WTC11 (cell line): ENCODE results near the gene TEX51. TPM values are rescaled to one million over a fixed set of nuclear protein-coding genes. Genes with fewer than 3 reads are reported as not detected.

Experiments used
- ATAC-seq: fragments of 200-7000 bp; cut with Tn5 transposase; 2 replicates; pipeline ENCODE4 v1.10.0; 2021; ENCODE audit warnings: mild to moderate bottlenecking, moderate library complexity
- CTCF ChIA-PET: fragments of 300-600 bp; sonication (Branson Sonifier 250); formaldehyde crosslinking; loops from one replicate; lab custom pipeline; 2021; ENCODE audit warnings: antibody characterized with exemption; lab: Charles Lee
- POLR2A ChIA-PET: fragments of 350-600 bp; sonication (Branson Sonifier 250); formaldehyde crosslinking; loops from one replicate; lab custom pipeline; 2021; ENCODE audit warnings: antibody characterized with exemption; lab: Charles Lee
- DNase-seq: peaks from one replicate; pipeline ENCODE4 v3.0.0; 2021; ENCODE audit warnings: low spot score
- H3K27ac Mint-ChIP-seq: 2 replicates; pipeline ENCODE4 v1.8.0; 2021; ENCODE audit warnings: mixed read lengths
- H3K27me3 Mint-ChIP-seq: 2 replicates; pipeline ENCODE4 v1.8.0; 2021; ENCODE audit warnings: low read depth, mild to moderate bottlenecking, moderate library complexity, mixed read lengths
- H3K36me3 Mint-ChIP-seq: 2 replicates; pipeline ENCODE4 v1.8.0; 2021; ENCODE audit warnings: mixed read lengths
- H3K4me1 Mint-ChIP-seq: 2 replicates; pipeline ENCODE4 v1.8.0; 2022; ENCODE audit warnings: mixed read lengths
- H3K4me3 Mint-ChIP-seq: 2 replicates; pipeline ENCODE4 v1.8.0; 2021; ENCODE audit warnings: mild to moderate bottlenecking, moderate library complexity, mixed read lengths
- H3K9me3 Mint-ChIP-seq: 2 replicates; pipeline ENCODE4 v1.8.0; 2021; ENCODE audit warnings: mixed read lengths
- EMX1 ChIP-seq: fragments of 250-450 bp; sonication (Bioruptor Pico); IDR thresholded peaks from 2 replicates; pipeline ENCODE4 v1.8.0; 2021; ENCODE audit warnings: mild to moderate bottlenecking
- FOXJ3 ChIP-seq: sonication (generic); formaldehyde crosslinking; IDR thresholded peaks from 2 replicates; pipeline ENCODE4 v1.9.0; 2021; ENCODE audit warnings: missing genetic modification reagents, mild to moderate bottlenecking, borderline replicate concordance
- FOXP1 ChIP-seq: sonication (generic); formaldehyde crosslinking; IDR thresholded peaks from 2 replicates; pipeline ENCODE4 v1.8.0; 2022; ENCODE audit warnings: missing genetic modification reagents, mild to moderate bottlenecking, moderate library complexity, borderline replicate concordance
- GTF2I ChIP-seq: fragments of 250-450 bp; sonication (Bioruptor Pico); conservative IDR thresholded peaks from 2 replicates; pipeline ENCODE4 v1.4.0; 2021; ENCODE audit warnings: mild to moderate bottlenecking
- JAZF1 ChIP-seq: fragments of 250-450 bp; sonication (Bioruptor Pico); IDR thresholded peaks from 2 replicates; pipeline ENCODE4 v1.9.0; 2021; ENCODE audit warnings: moderate library complexity, mild to moderate bottlenecking, inconsistent platforms
- SP1 ChIP-seq: sonication (generic); formaldehyde crosslinking; conservative IDR thresholded peaks from 2 replicates; pipeline ENCODE4 v1.8.1; 2022; ENCODE audit warnings: missing genetic modification reagents
- TCF7 ChIP-seq: sonication (generic); formaldehyde crosslinking; IDR thresholded peaks from 2 replicates; pipeline ENCODE4 v1.8.0; 2022; ENCODE audit warnings: mild to moderate bottlenecking, low read depth, missing genetic modification reagents, moderate library complexity
- TEAD4 ChIP-seq: sonication (generic); formaldehyde crosslinking; IDR thresholded peaks from 2 replicates; pipeline ENCODE4 v1.8.0; 2022; ENCODE audit warnings: mild to moderate bottlenecking, missing genetic modification reagents
- TP53 ChIP-seq: sonication (generic); formaldehyde crosslinking; IDR thresholded peaks from 2 replicates; pipeline ENCODE4 v1.8.1; 2023; ENCODE audit warnings: mild to moderate bottlenecking, missing genetic modification reagents
- ZNF219 ChIP-seq: sonication (generic); formaldehyde crosslinking; IDR thresholded peaks from 2 replicates; pipeline ENCODE4 v1.8.0; 2023; ENCODE audit warnings: missing genetic modification reagents, mild to moderate bottlenecking, borderline replicate concordance
- ZNF263 ChIP-seq: sonication (generic); formaldehyde crosslinking; IDR thresholded peaks from 2 replicates; pipeline ENCODE4 v1.8.1; 2022; ENCODE audit warnings: low read depth, mild to moderate bottlenecking, moderate library complexity, missing genetic modification reagents
- ZNF416 ChIP-seq: fragments of 250-450 bp; sonication (Bioruptor Pico); IDR thresholded peaks from 2 replicates; pipeline ENCODE4 v1.9.0; 2021; ENCODE audit warnings: mild to moderate bottlenecking, inconsistent platforms
- ZNF423 ChIP-seq: fragments of 250-450 bp; sonication (Bioruptor Pico); IDR thresholded peaks from 2 replicates; pipeline ENCODE4 v2.1.2; 2022; ENCODE audit warnings: mild to moderate bottlenecking, moderate library complexity
- total RNA-seq: library from RNA; stranded (reverse); gene quantifications from 3 replicates; pipeline ENCODE4 v1.2.3, GENCODE V29; 2021
- TF ChIP-seq, protein P1 (sequence below): sonication (generic); formaldehyde crosslinking; IDR thresholded peaks from 2 replicates; pipeline ENCODE4 v1.8.1; 2022; ENCODE audit warnings: missing genetic modification reagents, borderline replicate concordance
- TF ChIP-seq, protein P2 (sequence below): fragments of 250-450 bp; sonication (Bioruptor Pico); IDR thresholded peaks from 2 replicates; pipeline ENCODE4 v1.9.0; 2021; ENCODE audit warnings: moderate library complexity, mild to moderate bottlenecking, inconsistent platforms, borderline replicate concordance
- TF ChIP-seq, protein P3 (sequence below): sonication (generic); formaldehyde crosslinking; conservative IDR thresholded peaks from 2 replicates; pipeline ENCODE4 v1.8.1; 2022; ENCODE audit warnings: mild to moderate bottlenecking, missing genetic modification reagents
- TF ChIP-seq, protein P4 (sequence below): fragments of 200-600 bp; IDR thresholded peaks from 2 replicates; pipeline ENCODE4 v1.8.0; 2022; ENCODE audit warnings: antibody characterized with exemption
- TF ChIP-seq, protein P5 (sequence below): sonication (generic); formaldehyde crosslinking; IDR thresholded peaks from 2 replicates; pipeline ENCODE4 v1.8.0; 2022; ENCODE audit warnings: mild to moderate bottlenecking, missing genetic modification reagents
- TF ChIP-seq, protein P6 (sequence below): sonication (generic); formaldehyde crosslinking; IDR thresholded peaks from 2 replicates; pipeline ENCODE4 v1.8.0; 2022; ENCODE audit warnings: mild to moderate bottlenecking, missing genetic modification reagents

TEX51 gene
- total RNA-seq, 1 experiment from 2014 or later: not detected

DNA sequence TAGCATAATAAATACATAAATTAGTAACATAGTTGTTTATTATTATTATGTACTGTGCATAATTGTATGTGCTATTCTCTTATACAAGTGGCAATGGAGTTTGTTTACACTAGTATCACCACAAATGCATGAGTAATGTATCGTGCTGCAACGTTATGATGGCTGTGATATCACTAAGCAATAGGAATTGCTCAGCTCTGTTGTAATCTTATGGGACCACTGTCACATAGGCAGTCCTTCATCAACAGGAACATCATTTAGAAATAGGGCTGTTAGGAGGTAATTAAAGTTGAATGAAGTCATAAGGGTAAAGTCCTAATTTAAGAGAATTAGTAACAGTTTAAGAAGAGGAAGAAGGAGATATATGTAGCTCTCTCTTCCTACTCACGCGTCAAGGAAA lies 33.8 kb downstream of the TEX51 start:
- TF ChIP-seq SP1 (CRISPR knock-in tag) (no peak), TCF7 (CRISPR knock-in tag) (no peak), TEAD4 (CRISPR knock-in tag) (no peak), ZNF423 (CRISPR knock-in tag) (no peak), FOXP1 (CRISPR knock-in tag) (no peak), ZNF219 (no peak)
- TF ChIP-seq, protein P1, sequence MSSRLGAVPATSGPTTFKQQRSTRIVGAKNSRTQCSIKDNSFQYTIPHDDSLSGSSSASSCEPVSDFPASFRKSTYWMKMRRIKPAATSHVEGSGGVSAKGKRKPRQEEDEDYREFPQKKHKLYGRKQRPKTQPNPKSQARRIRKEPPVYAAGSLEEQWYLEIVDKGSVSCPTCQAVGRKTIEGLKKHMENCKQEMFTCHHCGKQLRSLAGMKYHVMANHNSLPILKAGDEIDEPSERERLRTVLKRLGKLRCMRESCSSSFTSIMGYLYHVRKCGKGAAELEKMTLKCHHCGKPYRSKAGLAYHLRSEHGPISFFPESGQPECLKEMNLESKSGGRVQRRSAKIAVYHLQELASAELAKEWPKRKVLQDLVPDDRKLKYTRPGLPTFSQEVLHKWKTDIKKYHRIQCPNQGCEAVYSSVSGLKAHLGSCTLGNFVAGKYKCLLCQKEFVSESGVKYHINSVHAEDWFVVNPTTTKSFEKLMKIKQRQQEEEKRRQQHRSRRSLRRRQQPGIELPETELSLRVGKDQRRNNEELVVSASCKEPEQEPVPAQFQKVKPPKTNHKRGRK (CRISPR knock-in tag): no peak
- TF ChIP-seq, protein P2, sequence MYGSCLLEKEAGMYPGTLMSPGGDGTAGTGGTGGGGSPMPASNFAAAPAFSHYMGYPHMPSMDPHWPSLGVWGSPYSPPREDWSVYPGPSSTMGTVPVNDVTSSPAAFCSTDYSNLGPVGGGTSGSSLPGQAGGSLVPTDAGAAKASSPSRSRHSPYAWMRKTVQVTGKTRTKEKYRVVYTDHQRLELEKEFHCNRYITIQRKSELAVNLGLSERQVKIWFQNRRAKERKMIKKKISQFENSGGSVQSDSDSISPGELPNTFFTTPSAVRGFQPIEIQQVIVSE (CRISPR knock-in tag): no peak
- TF ChIP-seq, all 79 proteins: peak for 0
- Mint-ChIP-seq H3K36me3 (no peaks in the 10 kb centered on the region), H3K4me3 (no peak overlapping the region), H3K9me3 (peaks cover 2% of the 10 kb centered on the region; the same call in 1 of the 2 replicates), H3K4me1 (peaks cover 6% of the 10 kb centered on the region), H3K27ac (no peak overlapping the region), H3K27me3 (peaks cover 47% of the 10 kb centered on the region)
- CTCF ChIA-PET: interaction anchor here (1.9 to 2.2 kb wide), 2 partner anchors 39 to 46 kb away, joined by 7 to 11 read pairs; no protein-coding TSS in a partner anchor
- POLR2A ChIA-PET: no interaction called here
- no peak for DNase-seq
- no peak for ATAC-seq

DNA sequence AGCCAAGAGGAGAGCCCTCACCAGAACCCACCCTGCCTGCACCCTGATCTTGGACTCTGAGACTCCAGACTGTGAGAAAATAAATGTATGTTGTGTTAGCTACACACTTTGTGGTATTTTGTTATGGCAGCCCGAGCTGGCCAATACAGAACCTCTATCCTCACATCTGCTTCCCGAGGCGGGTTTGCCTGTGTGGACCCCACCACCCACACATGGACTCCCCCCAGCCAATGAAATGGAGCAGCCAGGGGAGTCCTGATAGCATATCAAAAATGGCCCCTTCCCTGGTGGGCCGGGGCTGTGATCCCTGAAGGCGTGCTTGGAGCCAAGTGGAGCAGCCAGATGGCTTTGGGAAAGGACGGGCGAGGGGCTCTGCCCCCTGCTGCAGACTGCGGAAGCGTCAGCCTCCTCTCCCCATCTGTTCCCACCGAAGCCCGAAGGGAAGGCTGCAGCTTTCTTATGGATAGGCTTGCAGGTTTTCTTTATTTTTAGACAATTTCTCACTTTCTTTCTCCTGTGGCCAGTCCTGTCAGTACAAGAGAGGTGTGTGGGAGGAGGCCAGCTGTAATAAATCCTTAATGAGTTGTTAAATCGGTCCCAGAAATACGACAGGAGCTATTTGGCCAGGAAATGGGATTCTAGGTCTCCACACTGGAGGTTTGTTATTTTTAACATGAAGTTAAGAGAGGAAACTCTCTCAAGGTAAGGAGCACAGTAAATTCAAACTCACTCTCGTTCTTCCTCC lies 34.4 kb downstream of the TEX51 start:
- POLR2A ChIA-PET: no interaction called here
- H3K9me3 Mint-ChIP-seq: peaks cover 2% of the 10 kb centered on the region; the same call in 1 of the 2 replicates
- ATAC-seq: peak; percentile 38; the same call in 1 of the 2 replicates
- H3K27me3 Mint-ChIP-seq: peaks cover 50% of the 10 kb centered on the region
- H3K4me1 Mint-ChIP-seq: peaks cover 6% of the 10 kb centered on the region
- DNase-seq: no peak
- CTCF ChIA-PET: interaction anchor here (0.7 to 2.2 kb wide), 3 partner anchors 9 to 47 kb away, joined by 3 to 11 read pairs (median 7); no protein-coding TSS in a partner anchor
- H3K27ac Mint-ChIP-seq: no peak overlapping the region
- no peaks in the 10 kb centered on the region for H3K36me3 Mint-ChIP-seq
- TF ChIP-seq GTF2I (no peak), ZNF416 (no peak), ZNF263 (CRISPR knock-in tag) (no peak), JAZF1 (CRISPR knock-in tag) (no peak), EMX1 (no peak), TP53 (CRISPR knock-in tag) (no peak), FOXJ3 (no peak)
- TF ChIP-seq, protein P3, sequence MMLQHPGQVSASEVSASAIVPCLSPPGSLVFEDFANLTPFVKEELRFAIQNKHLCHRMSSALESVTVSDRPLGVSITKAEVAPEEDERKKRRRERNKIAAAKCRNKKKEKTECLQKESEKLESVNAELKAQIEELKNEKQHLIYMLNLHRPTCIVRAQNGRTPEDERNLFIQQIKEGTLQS: no peak
- TF ChIP-seq, protein P1 (CRISPR knock-in tag): no peak
- TF ChIP-seq, protein P4, sequence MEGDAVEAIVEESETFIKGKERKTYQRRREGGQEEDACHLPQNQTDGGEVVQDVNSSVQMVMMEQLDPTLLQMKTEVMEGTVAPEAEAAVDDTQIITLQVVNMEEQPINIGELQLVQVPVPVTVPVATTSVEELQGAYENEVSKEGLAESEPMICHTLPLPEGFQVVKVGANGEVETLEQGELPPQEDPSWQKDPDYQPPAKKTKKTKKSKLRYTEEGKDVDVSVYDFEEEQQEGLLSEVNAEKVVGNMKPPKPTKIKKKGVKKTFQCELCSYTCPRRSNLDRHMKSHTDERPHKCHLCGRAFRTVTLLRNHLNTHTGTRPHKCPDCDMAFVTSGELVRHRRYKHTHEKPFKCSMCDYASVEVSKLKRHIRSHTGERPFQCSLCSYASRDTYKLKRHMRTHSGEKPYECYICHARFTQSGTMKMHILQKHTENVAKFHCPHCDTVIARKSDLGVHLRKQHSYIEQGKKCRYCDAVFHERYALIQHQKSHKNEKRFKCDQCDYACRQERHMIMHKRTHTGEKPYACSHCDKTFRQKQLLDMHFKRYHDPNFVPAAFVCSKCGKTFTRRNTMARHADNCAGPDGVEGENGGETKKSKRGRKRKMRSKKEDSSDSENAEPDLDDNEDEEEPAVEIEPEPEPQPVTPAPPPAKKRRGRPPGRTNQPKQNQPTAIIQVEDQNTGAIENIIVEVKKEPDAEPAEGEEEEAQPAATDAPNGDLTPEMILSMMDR: no peak
- TF ChIP-seq, protein P5, sequence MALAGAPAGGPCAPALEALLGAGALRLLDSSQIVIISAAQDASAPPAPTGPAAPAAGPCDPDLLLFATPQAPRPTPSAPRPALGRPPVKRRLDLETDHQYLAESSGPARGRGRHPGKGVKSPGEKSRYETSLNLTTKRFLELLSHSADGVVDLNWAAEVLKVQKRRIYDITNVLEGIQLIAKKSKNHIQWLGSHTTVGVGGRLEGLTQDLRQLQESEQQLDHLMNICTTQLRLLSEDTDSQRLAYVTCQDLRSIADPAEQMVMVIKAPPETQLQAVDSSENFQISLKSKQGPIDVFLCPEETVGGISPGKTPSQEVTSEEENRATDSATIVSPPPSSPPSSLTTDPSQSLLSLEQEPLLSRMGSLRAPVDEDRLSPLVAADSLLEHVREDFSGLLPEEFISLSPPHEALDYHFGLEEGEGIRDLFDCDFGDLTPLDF: no peak
- TF ChIP-seq, protein P6, sequence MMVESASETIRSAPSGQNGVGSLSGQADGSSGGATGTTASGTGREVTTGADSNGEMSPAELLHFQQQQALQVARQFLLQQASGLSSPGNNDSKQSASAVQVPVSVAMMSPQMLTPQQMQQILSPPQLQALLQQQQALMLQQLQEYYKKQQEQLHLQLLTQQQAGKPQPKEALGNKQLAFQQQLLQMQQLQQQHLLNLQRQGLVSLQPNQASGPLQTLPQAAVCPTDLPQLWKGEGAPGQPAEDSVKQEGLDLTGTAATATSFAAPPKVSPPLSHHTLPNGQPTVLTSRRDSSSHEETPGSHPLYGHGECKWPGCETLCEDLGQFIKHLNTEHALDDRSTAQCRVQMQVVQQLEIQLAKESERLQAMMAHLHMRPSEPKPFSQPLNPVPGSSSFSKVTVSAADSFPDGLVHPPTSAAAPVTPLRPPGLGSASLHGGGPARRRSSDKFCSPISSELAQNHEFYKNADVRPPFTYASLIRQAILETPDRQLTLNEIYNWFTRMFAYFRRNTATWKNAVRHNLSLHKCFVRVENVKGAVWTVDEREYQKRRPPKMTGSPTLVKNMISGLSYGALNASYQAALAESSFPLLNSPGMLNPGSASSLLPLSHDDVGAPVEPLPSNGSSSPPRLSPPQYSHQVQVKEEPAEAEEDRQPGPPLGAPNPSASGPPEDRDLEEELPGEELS (CRISPR knock-in tag): no peak
- H3K4me3 Mint-ChIP-seq: no peak overlapping the region
